HL-60/S4 treated with phorbol 12-myristate 13-acetate at 8.2 ng/mL for 4 days and 3 days (cell line): Measurements from ENCODE around the gene WDR35.
"Not testable (repeated sequence)": the region's sequence is repeated elsewhere in the genome, so short reads cannot be mapped to it uniquely, and the experiment has no call there.

Source experiments
- in situ Hi-C: fragments of 300-500 bp; cut with MboI; formaldehyde crosslinking; loops from 2 replicates; pipeline ENCODE4 v1.15.0; 2022; ENCODE audit warnings: low sequenced_read_pairs

The WDR35 gene

DNA sequence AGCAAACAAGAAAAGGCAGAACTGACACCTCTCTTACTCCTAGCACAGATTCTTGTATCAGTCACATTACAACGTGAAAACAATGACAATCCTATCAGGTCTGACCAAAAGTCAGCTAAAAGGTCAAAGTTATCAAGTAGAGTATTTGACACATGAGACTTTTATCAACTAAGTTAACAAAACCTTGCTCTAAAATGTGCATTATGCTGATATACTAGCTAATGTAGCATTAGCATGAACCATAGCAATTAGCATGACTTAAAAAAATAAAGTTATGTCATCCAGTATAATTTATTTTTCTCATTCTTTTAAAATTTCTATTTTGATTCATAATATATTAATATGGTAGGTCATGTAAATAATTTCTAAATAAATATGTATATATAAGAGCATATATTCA, 46.7 kb downstream of the WDR35 start:
- in situ Hi-C loops = no loop called here

GRCh38 chr2:19942199-19942598, 47.7 kb downstream of the WDR35 start:
- in situ Hi-C loops = no loop called here

DNA sequence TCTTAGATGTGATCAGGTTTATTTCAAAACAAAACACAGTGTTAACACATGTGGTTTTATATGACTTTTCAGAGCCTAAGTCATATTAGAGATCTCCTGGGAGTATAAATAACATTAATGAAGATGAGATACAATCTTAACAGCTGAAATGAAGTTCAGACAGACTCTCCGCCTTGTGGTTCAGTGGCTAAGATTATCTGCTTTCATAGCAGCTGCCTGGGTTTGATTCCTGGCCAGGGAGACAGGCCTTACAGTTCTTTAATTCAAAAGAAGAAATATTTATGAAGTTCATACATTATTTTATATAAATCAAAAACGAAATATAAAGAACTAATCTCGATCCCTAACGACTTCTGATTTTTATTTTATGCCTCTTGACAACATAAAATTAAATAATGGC, 52.9 kb downstream of the WDR35 start:
- in situ Hi-C loops = no loop called here

GRCh38 chr2:19936203-19936602, 53.7 kb downstream of the WDR35 start:
- in situ Hi-C loops = no loop called here

- in situ Hi-C loops = no loop called here
Observed at GRCh38 chr2:19933351-19933981, 56.4 kb downstream of the WDR35 start.

- in situ Hi-C loops = no loop called here
Observed at GRCh38 chr2:19932928-19933327, 57.0 kb downstream of the WDR35 start.

DNA sequence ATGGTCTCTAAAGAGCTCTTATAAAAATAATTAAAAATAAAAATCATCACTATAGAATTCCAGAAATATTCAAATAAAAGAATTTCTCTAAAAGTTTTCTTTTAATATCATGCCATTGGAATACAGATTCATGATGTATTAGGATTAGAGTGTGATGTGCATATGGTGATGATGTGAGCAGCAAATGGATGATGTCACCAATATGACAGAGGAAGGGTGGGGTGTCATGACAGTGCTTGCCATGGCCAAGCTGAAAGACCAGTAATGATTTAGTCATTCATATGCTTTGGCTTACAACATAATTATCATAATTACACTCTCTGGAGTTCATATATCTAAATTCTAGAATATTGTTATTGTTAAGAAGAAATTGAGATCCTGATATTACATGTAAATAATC, 60.7 kb downstream of the WDR35 start:
- in situ Hi-C loops = no loop called here

DNA sequence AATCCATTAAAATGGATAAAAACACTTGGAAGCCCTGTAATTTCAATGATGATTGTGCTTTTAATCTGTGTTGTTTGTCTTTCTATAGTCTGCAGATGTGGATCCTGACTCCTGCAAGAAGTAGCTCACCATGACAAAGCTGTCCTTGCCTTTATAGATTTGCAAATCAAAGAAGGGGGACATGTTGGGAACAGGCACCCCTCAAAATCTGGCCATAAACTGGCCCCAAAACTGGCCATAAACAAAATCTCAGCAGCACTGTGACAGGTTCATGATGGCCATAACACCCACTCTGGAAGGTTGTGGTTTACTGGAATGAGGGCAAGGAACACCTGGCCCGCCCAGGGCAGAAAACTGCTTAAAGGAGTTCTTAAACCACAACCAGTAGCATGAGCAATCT, 62.1 kb downstream of the WDR35 start:
- in situ Hi-C loops = not testable (repeated sequence)

- in situ Hi-C loops = not testable (repeated sequence)
Observed at GRCh38 chr2:19924526-19924925, 65.4 kb downstream of the WDR35 start.

DNA sequence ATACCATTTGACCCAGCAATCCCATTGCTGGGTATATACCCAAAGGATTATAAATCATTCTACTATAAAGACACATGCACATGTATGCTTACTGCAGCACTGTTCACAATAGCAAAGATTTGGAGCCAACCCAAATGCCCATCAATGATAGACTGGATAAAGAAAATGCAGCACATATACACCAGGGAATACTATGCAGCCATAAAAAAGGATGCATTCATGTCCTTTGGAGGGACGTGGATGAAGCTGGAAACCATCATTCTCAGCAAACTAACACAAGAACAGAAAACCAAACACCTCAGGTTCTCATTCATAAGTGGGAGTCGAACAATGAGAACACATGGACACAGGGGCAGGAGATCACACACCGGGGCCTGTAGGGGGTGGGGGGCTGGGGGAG, 67.7 kb downstream of the WDR35 start:
- in situ Hi-C loops = not testable (repeated sequence)

GRCh38 chr2:19916385-19916950, 73.4 kb downstream of the WDR35 start:
- in situ Hi-C loops = no loop called here

DNA sequence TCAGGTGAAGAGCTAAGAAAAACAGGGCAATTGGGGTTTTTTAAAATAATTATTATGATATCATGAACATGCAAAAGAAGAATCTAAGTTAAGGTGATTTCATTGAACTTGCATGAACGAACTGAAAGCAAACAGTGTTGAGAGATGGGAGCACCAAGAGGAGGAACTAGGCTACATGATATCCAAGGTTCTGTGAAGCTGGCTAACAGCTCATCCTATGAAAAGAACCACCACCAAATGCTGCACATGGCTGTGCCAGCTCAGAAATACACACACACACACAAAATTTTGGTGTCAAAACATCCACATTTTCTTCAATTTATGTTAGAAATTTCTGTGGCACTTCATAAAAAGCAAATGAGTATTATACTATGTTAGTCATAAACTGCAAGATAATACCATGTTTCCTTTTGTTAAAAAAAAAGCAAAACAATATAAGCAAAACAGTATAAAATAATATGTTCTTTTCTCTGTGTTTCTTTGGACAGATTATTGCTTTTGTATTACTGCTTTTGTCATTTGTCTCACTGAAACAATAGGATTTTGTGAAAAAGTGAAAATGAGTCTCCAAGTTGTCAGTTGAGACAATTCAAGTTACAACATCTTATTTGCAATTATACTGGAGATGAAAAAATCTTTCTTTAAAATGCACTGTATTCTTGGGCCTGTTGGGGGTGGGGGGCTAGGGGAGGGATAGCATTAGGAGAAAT, 75.5 kb downstream of the WDR35 start:
- in situ Hi-C loops = no loop called here

GRCh38 chr2:19911808-19912509, 77.9 kb downstream of the WDR35 start:
- in situ Hi-C loops = no loop called here

DNA sequence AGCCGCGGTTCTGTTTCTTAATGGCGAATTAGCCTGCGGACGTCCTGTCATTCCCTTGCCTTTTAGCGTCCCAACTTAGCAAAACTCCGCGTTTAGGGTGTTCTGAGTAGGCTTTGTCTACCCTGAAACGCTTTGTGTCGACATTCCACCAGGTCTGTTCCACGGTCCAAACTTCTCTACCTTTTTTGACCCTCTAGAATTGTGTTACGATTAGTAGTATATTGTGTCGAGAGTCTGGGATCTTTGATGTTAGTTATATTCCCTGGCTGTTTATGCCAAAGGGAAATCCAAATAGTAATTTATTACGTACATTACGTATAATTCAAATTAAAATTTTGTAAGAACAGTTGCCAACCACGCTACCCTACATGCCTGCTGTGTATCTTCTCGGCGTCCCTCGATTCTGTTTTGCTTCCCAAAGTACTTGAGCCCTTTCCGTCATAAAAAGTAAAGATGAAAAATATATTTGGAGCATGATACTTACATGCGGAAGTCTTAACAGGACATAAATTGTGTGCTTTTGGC, 87.6 kb downstream of the WDR35 start:
- in situ Hi-C loops = no loop called here

DNA sequence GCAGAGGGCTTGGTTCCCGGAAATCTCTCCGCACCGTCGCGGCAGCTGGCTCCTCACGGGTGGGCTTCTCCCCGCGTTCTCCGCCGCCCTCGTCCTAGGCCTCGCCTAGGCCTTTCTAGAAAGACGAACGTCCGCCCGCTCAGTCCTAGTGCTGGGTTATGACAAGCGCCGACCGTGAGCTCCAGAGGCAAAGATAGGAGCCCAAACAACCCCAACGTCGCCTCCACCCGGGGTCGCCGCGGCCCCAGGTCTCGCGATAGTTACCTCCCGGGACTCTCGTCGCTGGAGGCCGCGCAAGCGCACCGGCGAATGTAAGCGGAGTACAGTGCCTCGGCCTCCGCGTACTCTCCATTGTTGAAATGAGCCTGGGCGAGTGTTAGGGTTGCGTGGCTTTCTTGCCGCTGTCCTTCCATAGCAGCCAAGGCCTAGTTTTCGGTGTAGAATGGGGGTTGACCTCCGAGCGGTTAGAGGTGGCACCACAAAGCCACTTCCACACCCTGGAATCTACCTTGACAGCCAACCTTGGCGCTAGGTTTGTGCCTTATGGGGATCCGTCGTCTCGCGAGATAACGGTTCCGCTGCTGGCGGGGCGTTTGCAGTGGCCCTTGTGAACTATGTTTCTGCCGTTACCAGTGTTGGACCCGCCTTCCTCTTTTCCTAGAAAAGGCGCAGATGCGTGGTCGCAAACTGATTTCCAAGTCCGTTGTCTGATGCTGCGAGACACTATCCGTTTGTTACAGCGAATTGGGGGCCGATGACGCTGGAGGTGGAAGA, 88.3 kb downstream of the WDR35 start, which contains the start of gene TTC32:
Gene TTC32, minus strand, starts transcription at position 542 of the 774 bp plus-strand sequence. Its CDS starts 129 bp downstream, at position 413.
- in situ Hi-C loops = no loop called here

DNA sequence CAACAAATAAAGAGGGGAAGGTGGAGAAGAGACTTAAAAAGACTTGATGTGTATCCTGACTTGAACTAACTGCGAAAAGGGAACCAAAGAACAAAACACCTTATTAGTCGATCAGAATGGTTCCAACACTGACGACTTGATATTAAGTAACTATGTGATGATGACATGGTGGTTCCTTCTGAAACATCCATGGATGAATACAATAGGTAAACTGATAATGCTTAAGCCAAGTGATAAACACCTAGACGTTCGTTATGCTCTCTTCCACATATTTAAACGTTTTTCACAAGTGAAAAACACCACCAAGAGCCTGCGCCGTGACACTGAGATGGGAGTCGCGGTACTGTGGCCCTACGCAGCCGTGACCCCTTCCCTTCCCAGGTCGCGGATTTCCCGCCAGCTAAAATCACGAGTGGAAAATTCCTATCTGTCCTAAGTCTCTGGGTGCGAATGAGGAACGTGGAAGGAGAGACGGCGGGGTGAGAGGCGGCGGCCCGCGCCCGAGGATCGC, 88.9 kb downstream of the WDR35 start:
- in situ Hi-C loops = no loop called here

DNA sequence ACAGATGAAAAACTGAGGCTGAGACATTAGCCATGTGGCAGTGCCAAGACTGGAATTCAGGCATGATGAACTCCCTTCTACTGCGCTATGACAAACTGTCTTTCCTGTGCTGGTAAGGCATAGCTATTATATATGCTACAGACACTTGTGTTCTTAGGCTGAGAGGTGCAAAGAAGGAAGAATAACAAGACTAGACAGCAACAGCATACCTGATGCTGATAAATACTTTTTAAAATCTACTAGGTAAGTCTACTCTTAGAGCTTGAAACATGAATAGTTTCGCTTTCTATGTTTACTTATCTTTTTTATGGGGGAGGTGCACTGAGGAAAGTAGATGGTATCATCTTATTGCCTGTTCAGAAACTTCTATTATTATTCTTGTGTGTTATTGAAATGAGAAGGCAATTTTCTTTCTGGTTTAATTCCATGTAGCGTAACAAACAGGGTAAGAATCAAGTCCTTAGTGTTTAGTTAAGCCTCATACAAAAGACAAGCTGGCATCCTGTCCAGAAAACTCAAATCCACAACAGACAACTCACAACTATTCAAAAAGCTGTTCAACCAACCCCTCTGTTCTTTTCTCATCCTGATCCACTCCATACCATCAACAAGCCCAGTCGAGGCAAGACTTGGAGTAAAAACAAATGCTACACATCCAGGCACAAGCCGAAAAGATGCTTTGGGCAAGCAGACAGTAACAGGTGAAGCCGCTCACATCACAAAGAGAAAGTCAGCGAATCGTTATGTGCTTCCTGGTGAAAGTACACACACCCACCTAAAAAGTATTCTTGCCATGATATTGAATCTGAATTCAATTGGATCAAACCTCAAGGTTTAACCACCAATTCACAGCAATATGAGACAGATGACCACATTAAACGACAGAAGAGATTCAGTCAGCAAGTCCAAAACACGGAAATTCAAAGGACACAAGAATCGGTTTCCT, 89.6 kb downstream of the WDR35 start:
- in situ Hi-C loops = no loop called here

GRCh38 chr2:19898592-19899329, 91.1 kb downstream of the WDR35 start:
- in situ Hi-C loops = no loop called here
